ENCODE measurements around the gene TNIK.

Gene TNIK

DNA sequence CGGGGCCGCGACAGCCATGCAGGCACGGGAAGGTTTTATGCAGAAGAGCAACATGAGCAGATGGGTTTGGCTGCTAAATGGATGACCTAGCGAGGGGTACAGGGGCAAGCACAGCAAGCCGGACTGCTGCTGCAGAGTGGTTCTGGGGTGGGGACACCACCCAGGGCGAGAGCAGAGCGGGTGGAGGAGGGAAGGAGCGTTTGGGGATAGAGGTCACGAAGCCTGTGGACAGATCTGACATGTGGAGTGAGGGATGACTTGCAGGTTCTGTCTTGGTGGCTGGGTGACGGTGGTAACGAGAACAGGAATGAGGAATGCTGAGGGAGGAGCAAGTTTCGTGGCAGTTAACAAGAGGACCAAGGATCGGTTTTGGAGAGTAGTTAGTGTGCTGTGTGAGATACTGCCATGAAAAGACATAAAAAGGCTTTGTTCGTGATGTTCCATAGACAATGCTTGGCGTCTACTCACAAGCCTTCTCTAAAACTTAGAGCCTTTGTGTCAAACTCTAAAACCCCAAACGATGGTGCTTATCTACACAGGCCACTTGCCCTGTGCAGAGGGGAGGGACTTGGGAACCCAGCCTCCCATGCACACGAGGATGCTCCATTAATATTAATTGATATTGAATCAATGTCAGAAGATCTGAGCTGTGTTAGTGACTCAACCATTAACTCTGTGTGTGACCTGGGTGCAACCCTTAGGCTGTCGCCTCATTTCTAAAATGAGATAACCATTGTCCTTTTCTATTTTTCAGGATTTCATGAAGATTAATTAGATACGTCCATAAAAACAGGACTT is 301.0 kb downstream of the TNIK start:
- H3K9me3 ChIP-seq = peaks cover 0 to 6% (median 0%) of the 10 kb centered on the region in 3 donors
- peaks cover 11 to 50% (median 23%) of the 10 kb centered on the region in 3 donors for H3K36me3 ChIP-seq
- intact Hi-C loops (cut with DNase I; ENCODE audit: low total_unique reads) = no loop called here
- no peak for DNase-seq
- no peaks in the 10 kb centered on the region for H3K27me3 ChIP-seq
- no peak overlapping the region for H3K4me3 ChIP-seq
- no peak overlapping the region for H3K27ac ChIP-seq
- TF ChIP-seq, protein P1, sequence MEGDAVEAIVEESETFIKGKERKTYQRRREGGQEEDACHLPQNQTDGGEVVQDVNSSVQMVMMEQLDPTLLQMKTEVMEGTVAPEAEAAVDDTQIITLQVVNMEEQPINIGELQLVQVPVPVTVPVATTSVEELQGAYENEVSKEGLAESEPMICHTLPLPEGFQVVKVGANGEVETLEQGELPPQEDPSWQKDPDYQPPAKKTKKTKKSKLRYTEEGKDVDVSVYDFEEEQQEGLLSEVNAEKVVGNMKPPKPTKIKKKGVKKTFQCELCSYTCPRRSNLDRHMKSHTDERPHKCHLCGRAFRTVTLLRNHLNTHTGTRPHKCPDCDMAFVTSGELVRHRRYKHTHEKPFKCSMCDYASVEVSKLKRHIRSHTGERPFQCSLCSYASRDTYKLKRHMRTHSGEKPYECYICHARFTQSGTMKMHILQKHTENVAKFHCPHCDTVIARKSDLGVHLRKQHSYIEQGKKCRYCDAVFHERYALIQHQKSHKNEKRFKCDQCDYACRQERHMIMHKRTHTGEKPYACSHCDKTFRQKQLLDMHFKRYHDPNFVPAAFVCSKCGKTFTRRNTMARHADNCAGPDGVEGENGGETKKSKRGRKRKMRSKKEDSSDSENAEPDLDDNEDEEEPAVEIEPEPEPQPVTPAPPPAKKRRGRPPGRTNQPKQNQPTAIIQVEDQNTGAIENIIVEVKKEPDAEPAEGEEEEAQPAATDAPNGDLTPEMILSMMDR (IDR thresholded peaks at IDR 0.05) = no peak
- H3K4me1 ChIP-seq = no peaks in the 10 kb centered on the region

DNA sequence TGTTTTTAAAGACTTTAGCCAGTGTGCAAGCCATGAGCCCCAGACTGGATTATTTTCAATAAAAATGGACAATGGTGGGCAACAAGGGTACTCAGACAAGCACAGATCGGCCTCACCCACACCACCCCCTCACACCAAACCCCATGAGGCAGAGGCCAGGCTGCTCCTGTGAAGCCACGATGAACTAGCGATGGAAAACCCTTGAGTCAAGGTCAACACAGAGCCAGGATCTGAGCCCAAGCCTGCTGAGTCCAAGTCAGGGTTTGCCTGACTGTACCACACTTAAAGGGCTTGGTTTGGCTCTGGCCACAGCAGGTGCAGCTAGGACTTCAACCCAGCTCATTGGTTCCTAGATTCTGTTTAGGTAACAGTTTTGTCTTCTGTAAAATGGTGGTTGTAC is 302.2 kb downstream of the TNIK start:
- Histone ChIP-seq H3K4me3 (no peak overlapping the region), H3K4me1 (no peaks in the 10 kb centered on the region), H3K9me3 (peaks cover 0 to 4% (median 0%) of the 10 kb centered on the region in 3 donors), H3K27me3 (no peaks in the 10 kb centered on the region), H3K36me3 (peaks cover 8 to 49% (median 14%) of the 10 kb centered on the region in 3 donors), H3K27ac (no peak overlapping the region)
- intact Hi-C loops (cut with DNase I; ENCODE audit: low total_unique reads) = no loop called here
- TF ChIP-seq, protein P1 (IDR thresholded peaks at IDR 0.05) = no peak
- no peak for DNase-seq

DNA sequence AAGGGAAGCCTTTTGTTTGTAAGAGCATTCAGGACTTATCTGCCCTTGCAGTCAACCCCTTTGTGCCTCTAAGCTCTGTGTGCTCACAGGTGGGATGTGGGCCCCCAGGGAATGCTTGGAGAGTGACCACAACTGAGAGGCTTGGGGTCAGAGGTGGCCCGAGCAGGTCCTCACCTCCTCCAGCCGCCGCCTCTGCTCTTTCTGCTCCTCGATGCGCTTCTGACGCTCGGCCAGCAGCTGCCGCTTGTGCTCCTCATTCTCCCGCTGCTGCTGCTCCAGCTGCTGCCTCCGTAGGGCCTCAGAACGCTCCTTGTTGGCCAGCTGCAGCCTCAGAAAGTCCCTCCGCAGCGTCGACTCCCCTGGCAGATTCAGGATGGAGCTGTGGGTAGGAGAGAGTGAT is 302.9 kb downstream of the TNIK start:
- Histone ChIP-seq H3K9me3 (no peaks in the 10 kb centered on the region), H3K4me1 (no peaks in the 10 kb centered on the region), H3K4me3 (no peak overlapping the region), H3K27me3 (no peaks in the 10 kb centered on the region), H3K36me3 (peaks cover 5 to 49% (median 9%) of the 10 kb centered on the region in 3 donors), H3K27ac (no peak overlapping the region)
- intact Hi-C loops (cut with DNase I; ENCODE audit: low total_unique reads) = no loop called here
- TF ChIP-seq, protein P1 (IDR thresholded peaks at IDR 0.05) = no peak
- DNase-seq = no peak

DNA sequence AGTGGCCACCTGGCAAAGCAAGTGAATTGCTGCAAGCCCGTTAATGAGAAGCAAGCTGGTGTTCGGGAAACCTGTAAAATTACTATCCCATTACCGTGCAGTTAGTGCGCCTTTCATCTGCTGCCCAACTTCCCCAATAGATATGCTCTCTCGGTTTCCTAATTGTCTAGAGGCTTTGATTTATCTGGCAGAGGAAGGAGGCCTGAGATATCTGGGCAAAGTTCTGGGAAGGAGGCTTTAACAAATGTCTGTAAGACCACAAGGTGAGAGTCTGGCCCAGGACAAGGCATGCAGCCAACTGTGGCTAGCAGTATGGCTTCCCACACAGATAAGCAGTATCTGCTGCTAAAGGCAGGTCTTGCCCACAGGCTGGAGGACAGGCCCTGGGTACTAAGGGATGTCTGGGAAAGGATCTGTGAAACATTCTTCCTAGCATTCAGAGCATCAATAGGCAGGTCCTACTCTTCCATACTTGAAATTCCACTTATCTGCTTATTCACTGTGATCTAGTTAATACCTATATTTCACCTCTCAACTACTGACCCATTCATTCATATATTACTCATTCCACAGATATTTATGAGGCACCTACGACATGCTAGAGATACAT is 303.7 kb downstream of the TNIK start:
- Histone ChIP-seq H3K36me3 (peaks cover 5 to 49% (median 5%) of the 10 kb centered on the region in 3 donors), H3K4me3 (no peak overlapping the region), H3K9me3 (no peaks in the 10 kb centered on the region), H3K4me1 (no peaks in the 10 kb centered on the region), H3K27ac (no peak overlapping the region), H3K27me3 (no peaks in the 10 kb centered on the region)
- intact Hi-C loops (cut with DNase I; ENCODE audit: low total_unique reads) = no loop called here
- DNase-seq = no peak
- TF ChIP-seq, protein P1 (IDR thresholded peaks at IDR 0.05) = no peak

DNA sequence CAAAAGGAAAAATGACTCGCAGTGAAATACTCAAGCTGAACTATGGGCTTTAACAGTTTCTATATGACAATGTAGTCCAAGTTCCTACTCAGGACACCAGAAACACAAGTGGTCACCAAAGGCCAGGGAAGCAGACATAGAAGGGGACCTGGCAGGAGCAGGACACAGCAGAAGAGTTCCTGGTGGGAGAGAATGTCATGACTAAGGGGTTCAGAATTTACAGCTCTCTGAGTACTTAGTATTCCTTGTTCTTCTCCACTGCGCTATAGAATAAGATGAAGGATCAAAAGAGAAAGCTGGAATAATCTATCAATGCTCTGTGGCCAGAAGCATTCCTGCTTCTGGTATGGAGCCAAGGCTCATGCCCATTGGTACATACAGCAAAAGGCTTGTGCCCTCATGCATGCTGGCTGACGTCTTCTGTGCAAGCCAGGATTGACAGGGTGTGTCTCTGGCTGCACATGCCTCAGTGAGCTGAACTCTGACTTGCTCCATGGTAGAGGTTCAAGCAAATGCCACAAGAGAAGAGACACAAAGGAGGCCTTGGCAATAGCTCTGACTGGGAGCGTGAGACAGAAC is 305.0 kb downstream of the TNIK start:
- intact Hi-C loops (cut with DNase I; ENCODE audit: low total_unique reads) = no loop called here
- DNase-seq = no peak
- Histone ChIP-seq H3K4me3 (no peak overlapping the region), H3K4me1 (no peaks in the 10 kb centered on the region), H3K27ac (no peak overlapping the region), H3K36me3 (peaks cover 5 to 45% (median 5%) of the 10 kb centered on the region in 3 donors), H3K9me3 (no peaks in the 10 kb centered on the region), H3K27me3 (no peaks in the 10 kb centered on the region)
- TF ChIP-seq, protein P1 (IDR thresholded peaks at IDR 0.05) = no peak

All from tibial artery (tissue), 4 donors.